Gastroesophageal sphincter (tissue), 4 donors: Measurements from ENCODE around the gene KCNH2. TPM values are rescaled to one million over a fixed set of nuclear protein-coding genes. Genes with fewer than 3 reads are reported as not detected.

Experiments used
- ATAC-seq: fragments of 150-250 bp; one replicate; pipeline ENCODE4 v1.9.1; 2016; ENCODE audit warnings: mild to moderate bottlenecking, moderate library complexity
- H3K27ac ChIP-seq, 4 donors: fragments of 200-600 bp; sonication (generic) in 3 of 4; 1 replicate in 3 of 4; 2 replicates in 1 of 4; pipeline ENCODE4 v1.5.1; 2016 to 2019
- H3K27me3 ChIP-seq: fragments of 200-600 bp; sonication (generic); one replicate; pipeline ENCODE4 v1.5.1; 2019
- H3K36me3 ChIP-seq, 2 donors: fragments of 200-600 bp; sonication (generic); one replicate each; pipeline ENCODE4 v1.5.1; 2019; ENCODE audit warnings: control low read depth in 1 of 2
- H3K4me1 ChIP-seq, 3 donors: fragments of 200-600 bp; sonication (generic); 1 replicate in 2 of 3; 2 replicates in 1 of 3; pipeline ENCODE4 v1.5.1; 2016 to 2019; ENCODE audit warnings: control low read depth in 2 of 3
- H3K4me3 ChIP-seq, 2 donors: fragments of 200-600 bp; sonication (generic); one replicate each; pipeline ENCODE4 v1.5.1; 2019; ENCODE audit warnings: mild to moderate bottlenecking in 1 of 2, moderate library complexity in 1 of 2
- H3K9me3 ChIP-seq, 3 donors: fragments of 200-600 bp; sonication (generic); one replicate each; pipeline ENCODE4 v1.5.1; 2017 to 2019; ENCODE audit warnings: control low read depth in 2 of 3
- CTCF ChIP-seq, 4 experiments: fragments of 200-600 bp in 2 of 4; fragments of 450-650 bp in 2 of 4; sonication (generic) in 1 of 4; IDR thresholded peaks; one replicate each; pipeline ENCODE4 v1.5.1; 2017 to 2019; ENCODE audit warnings: antibody characterized with exemption in 4 of 4, mild to moderate bottlenecking in 2 of 4, moderate library complexity in 2 of 4
- EP300 ChIP-seq: sonication (generic); formaldehyde crosslinking; IDR thresholded peaks from one replicate; pipeline ENCODE4 v1.6.1; 2017; ENCODE audit warnings: antibody characterized with exemption, mild to moderate bottlenecking
- POLR2A ChIP-seq, 2 donors: fragments of 450-650 bp; IDR thresholded peaks; one replicate each; pipeline ENCODE4 v1.6.1; 2017; ENCODE audit warnings: antibody characterized with exemption in 2 of 2, mild to moderate bottlenecking in 2 of 2, moderate library complexity in 1 of 2
- POLR2AphosphoS5 ChIP-seq: sonication (generic); formaldehyde crosslinking; IDR thresholded peaks from one replicate; pipeline ENCODE4 v1.6.1; 2017; ENCODE audit warnings: antibody characterized with exemption
- WGBS, 2 donors: methylation state at CpG; one replicate each; pipeline ENCODE4 v1.1.5; 2018; ENCODE audit warnings: low coverage in 1 of 2; 5-methylcytosine and 5-hydroxymethylcytosine counted together
- total RNA-seq, 4 donors: library from RNA; depleted of rRNA; stranded (reverse); fragments of >200 nt; gene quantifications; one replicate each; pipeline ENCODE4 v1.1.0, GENCODE V29; 2016

Gene KCNH2
- total RNA-seq, 4 donors from 2014 or later: 26.6 to 63.8 (median 36.3) TPM

GRCh38 chr7:150959081-150959480, 19.0 kb downstream of the KCNH2 start:
- H3K4me3 ChIP-seq: no peak overlapping the region
- H3K36me3 ChIP-seq: no peaks in the 10 kb centered on the region
- peaks cover 0 to 78% (median 42%) of the 10 kb centered on the region in 3 donors for H3K4me1 ChIP-seq
- no CpG with 5 or more reads among the region's 3 CpGs for WGBS, 2 donors
- ATAC-seq: no peak
- H3K27ac ChIP-seq: peak overlapping the region in 1 of 4 donors; percentile 24
- TF ChIP-seq CTCF (IDR thresholded peaks at IDR 0.05) (no peak), POLR2AphosphoS5 (no peak), POLR2A (IDR thresholded peaks at IDR 0.05) (no peak), EP300 (no peak)
- no peaks in the 10 kb centered on the region for H3K27me3 ChIP-seq
- no peaks in the 10 kb centered on the region for H3K9me3 ChIP-seq

GRCh38 chr7:150958597-150958996, 19.5 kb downstream of the KCNH2 start:
- 76 to 88% methylated on average over 3 to 11 of the region's 13 CpGs for WGBS, 2 donors
- Histone ChIP-seq H3K27me3 (no peaks in the 10 kb centered on the region), H3K4me1 (peaks cover 0 to 78% (median 42%) of the 10 kb centered on the region in 3 donors), H3K36me3 (no peaks in the 10 kb centered on the region), H3K27ac (peak overlapping the region in 3 of 4 donors; percentile 10 to 85 (median 81)), H3K4me3 (no peak overlapping the region), H3K9me3 (no peaks in the 10 kb centered on the region)
- no peak for ATAC-seq
- no peak for TF ChIP-seq POLR2AphosphoS5
- TF ChIP-seq EP300: no peak
- no peak for TF ChIP-seq POLR2A (IDR thresholded peaks at IDR 0.05)
- TF ChIP-seq CTCF (IDR thresholded peaks at IDR 0.05): no peak

GRCh38 chr7:150958062-150958552, 20.0 kb downstream of the KCNH2 start:
- H3K9me3 ChIP-seq: no peaks in the 10 kb centered on the region
- 45% methylated on average over 4 of the region's 74 CpGs; no CpG with 5 or more reads in 1 of the 2 donors for WGBS, 2 donors
- TF ChIP-seq CTCF (IDR thresholded peaks at IDR 0.05) (no peak), EP300 (no peak), POLR2AphosphoS5 (no peak), POLR2A (IDR thresholded peaks at IDR 0.05) (no peak)
- peak overlapping the region in 3 of 4 donors; percentile 64 to 85 (median 81) for H3K27ac ChIP-seq
- H3K27me3 ChIP-seq: no peaks in the 10 kb centered on the region
- H3K36me3 ChIP-seq: no peaks in the 10 kb centered on the region
- ATAC-seq: no peak
- no peak overlapping the region for H3K4me3 ChIP-seq
- H3K4me1 ChIP-seq: peaks cover 0 to 78% (median 40%) of the 10 kb centered on the region in 3 donors

GRCh38 chr7:150957133-150958020, 20.7 kb downstream of the KCNH2 start:
- peaks cover 0 to 77% (median 33%) of the 10 kb centered on the region in 3 donors for H3K4me1 ChIP-seq
- 54 to 63% methylated on average over 9 to 13 of the region's 26 CpGs for WGBS, 2 donors

More at GRCh38 chr7:150957133-150958020, 20.7 kb downstream of the KCNH2 start:
- TF ChIP-seq CTCF (IDR thresholded peaks at IDR 0.05) (no peak), POLR2AphosphoS5 (peak; percentile 35), EP300 (no peak)
- no peaks in the 10 kb centered on the region for H3K9me3 ChIP-seq
- ATAC-seq: no peak
- H3K4me3 ChIP-seq: no peak overlapping the region
- H3K27me3 ChIP-seq: no peaks in the 10 kb centered on the region
- H3K27ac ChIP-seq: peak overlapping the region in 3 of 4 donors; percentile 81 to 89 (median 85)
- H3K36me3 ChIP-seq: peaks cover 0 to 6% of the 10 kb centered on the region in 2 donors
